Karpas-422 (cell line): ENCODE measurements around the gene NNMT. TPM values are rescaled to one million over a fixed set of nuclear protein-coding genes. Genes with fewer than 3 reads are reported as not detected.

ENCODE experiments used
- DNase-seq: peaks from one replicate; pipeline ENCODE4 v3.0.0-alpha.2; 2015
- H2AFZ ChIP-seq: fragments of 200-600 bp; sonication (generic); 2 replicates; pipeline ENCODE4 v1.6.1; 2014; ENCODE audit warnings: antibody characterized with exemption, low read length, mixed read lengths
- H3K27ac ChIP-seq: fragments of 200-600 bp; sonication (generic); 2 replicates; pipeline ENCODE4 v1.5.1; 2014; ENCODE audit warnings: mild to moderate bottlenecking, low read length, moderate library complexity
- H3K27me3 ChIP-seq: fragments of 200-600 bp; sonication (generic); 2 replicates; pipeline ENCODE4 v1.6.1; 2014; ENCODE audit warnings: low read length, mixed read lengths
- H3K36me3 ChIP-seq: fragments of 200-600 bp; sonication (generic); 2 replicates; pipeline ENCODE4 v1.6.1; 2014; ENCODE audit warnings: low read length, mixed read lengths; ENCODE audit not compliant: insufficient read depth
- H3K4me1 ChIP-seq: fragments of 200-600 bp; sonication (generic); 2 replicates; pipeline ENCODE4 v1.6.1; 2014; ENCODE audit warnings: mild to moderate bottlenecking, low read length, mixed read lengths
- H3K4me2 ChIP-seq: fragments of 200-600 bp; sonication (generic); 2 replicates; pipeline ENCODE4 v1.6.1; 2014; ENCODE audit warnings: low read length, low read depth, mild to moderate bottlenecking; ENCODE audit not compliant: poor library complexity, severe bottlenecking
- H3K4me3 ChIP-seq: fragments of 200-600 bp; sonication (generic); 2 replicates; pipeline ENCODE4 v1.5.1; 2014; ENCODE audit warnings: mild to moderate bottlenecking, antibody characterized with exemption, low read length, mixed read lengths
- H3K79me2 ChIP-seq: fragments of 200-600 bp; sonication (generic); 2 replicates; pipeline ENCODE4 v1.6.1; 2014; ENCODE audit warnings: mild to moderate bottlenecking, low read length, mixed read lengths
- H3K9ac ChIP-seq: fragments of 200-600 bp; sonication (generic); 2 replicates; pipeline ENCODE4 v1.6.0; 2014; ENCODE audit warnings: low read length
- H3K9me2 ChIP-seq: fragments of 200-600 bp; sonication (generic), shearing (Covaris generic); replicated peaks from 2 replicates; pipeline ENCODE4 v1.6.0; 2014; ENCODE audit warnings: mild to moderate bottlenecking, low read length, moderate library complexity; ENCODE audit not compliant: insufficient read depth
- H3K9me3 ChIP-seq: fragments of 300-700, 200-600 bp; sonication (generic); 2 replicates; pipeline ENCODE4 v1.6.1; 2014; ENCODE audit warnings: low read length, mixed read lengths
- H4K20me1 ChIP-seq: fragments of 200-600 bp; sonication (generic); 2 replicates; pipeline ENCODE4 v1.6.1; 2014; ENCODE audit warnings: mild to moderate bottlenecking, antibody characterized with exemption, low read length, low read depth; ENCODE audit not compliant: insufficient read depth
- total RNA-seq: library from RNA; depleted of rRNA; stranded (reverse); fragments of >200 nt; shearing (Covaris generic); gene quantifications from 2 replicates; pipeline ENCODE4 v1.2.3, GENCODE V29; 2014; ENCODE audit warnings: low replicate concordance; rRNA removed

Gene NNMT
- not detected in 2 replicates for total RNA-seq

DNA sequence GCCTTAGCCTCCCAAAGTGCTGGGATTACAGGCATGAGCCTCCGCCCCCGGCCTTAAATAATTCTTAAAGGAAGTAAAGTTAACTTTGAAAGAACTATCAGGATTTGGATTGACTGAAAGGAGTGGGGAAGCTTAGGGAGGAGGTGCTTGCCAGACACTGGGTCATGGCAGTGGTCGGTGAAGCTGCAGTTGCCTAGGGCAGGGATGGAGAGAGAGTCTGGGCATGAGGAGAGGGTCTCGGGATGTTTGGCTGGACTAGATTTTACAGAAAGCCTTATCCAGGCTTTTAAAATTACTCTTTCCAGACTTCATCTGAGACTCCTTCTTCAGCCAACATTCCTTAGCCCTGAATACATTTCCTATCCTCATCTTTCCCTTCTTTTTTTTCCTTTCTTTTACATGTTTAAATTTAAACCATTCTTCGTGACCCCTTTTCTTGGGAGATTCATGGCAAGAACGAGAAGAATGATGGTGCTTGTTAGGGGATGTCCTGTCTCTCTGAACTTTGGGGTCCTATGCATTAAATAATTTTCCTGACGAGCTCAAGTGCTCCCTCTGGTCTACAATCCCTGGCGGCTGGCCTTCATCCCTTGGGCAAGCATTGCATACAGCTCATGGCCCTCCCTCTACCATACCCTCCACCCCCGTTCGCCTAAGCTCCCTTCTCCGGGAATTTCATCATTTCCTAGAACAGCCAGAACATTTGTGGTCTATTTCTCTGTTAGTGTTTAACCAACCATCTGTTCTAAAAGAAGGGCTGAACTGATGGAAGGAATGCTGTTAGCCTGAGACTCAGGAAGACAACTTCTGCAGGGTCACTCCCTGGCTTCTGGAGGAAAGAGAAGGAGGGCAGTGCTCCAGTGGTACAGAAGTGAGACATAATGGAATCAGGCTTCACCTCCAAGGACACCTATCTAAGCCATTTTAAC, at the start of gene NNMT:
NNMT (plus strand) TSS at position 724 of the 929 bp plus-strand sequence; CDS start at position 882, 158 bp downstream.
- Histone ChIP-seq H3K9me3 (no peaks in the 10 kb centered on the region), H3K9me2 (no peaks in the 10 kb centered on the region), H4K20me1 (no peaks in the 10 kb centered on the region), H3K4me1 (no peaks in the 10 kb centered on the region), H3K79me2 (no peaks in the 10 kb centered on the region), H3K4me2 (no peak within 1 kb of the TSS), H3K4me3 (no peak within 1 kb of the TSS), H3K36me3 (no peaks in the 10 kb centered on the region), H3K9ac (no peak within 1 kb of the TSS), H3K27me3 (no peaks in the 10 kb centered on the region), H3K27ac (no peak within 1 kb of the TSS), H2AFZ (no peak within 1 kb of the TSS)
- no peak for DNase-seq

DNA sequence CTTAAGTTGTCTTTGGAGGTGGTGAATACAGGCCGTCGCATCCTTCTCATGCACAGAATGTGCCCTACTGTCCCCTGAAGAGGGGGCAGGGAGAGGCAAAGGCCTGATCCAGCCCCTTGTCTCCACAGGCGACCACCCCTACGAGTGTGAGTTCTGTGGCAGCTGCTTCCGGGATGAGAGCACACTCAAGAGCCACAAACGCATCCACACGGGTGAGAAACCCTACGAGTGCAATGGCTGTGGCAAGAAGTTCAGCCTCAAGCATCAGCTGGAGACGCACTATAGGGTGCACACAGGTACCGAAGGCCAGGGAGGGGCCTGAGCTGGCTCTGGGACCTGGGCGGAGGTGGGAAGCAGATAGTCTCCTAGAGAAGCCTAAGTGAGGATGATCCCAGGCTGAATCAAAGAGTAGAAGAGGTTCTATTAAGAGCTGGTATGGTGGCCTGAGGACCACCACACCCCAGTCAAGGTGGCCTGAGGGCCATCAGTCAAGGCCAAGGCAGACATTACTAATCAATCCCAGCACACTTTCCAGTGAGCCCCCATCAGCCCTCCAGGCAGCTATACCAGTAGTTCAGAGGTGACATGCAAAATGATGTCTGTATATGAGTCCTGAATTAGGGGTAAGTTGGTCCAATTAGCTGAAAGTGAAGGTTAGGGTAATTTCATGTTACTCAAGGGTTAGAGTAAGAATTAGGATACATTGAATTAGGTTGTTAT, 49.0 kb upstream of the NNMT start:
- H3K4me2 ChIP-seq = no peak overlapping the region
- H3K27me3 ChIP-seq = no peaks in the 10 kb centered on the region
- no peaks in the 10 kb centered on the region for H3K9me3 ChIP-seq
- H3K36me3 ChIP-seq = no peaks in the 10 kb centered on the region
- no peak for DNase-seq
- H3K27ac ChIP-seq = no peak overlapping the region
- no peak overlapping the region for H3K4me3 ChIP-seq
- no peaks in the 10 kb centered on the region for H4K20me1 ChIP-seq
- no peak overlapping the region for H3K9ac ChIP-seq
- H3K79me2 ChIP-seq = no peaks in the 10 kb centered on the region
- no peaks in the 10 kb centered on the region for H3K9me2 ChIP-seq
- H3K4me1 ChIP-seq = no peaks in the 10 kb centered on the region
- no peak overlapping the region for H2AFZ ChIP-seq

DNA sequence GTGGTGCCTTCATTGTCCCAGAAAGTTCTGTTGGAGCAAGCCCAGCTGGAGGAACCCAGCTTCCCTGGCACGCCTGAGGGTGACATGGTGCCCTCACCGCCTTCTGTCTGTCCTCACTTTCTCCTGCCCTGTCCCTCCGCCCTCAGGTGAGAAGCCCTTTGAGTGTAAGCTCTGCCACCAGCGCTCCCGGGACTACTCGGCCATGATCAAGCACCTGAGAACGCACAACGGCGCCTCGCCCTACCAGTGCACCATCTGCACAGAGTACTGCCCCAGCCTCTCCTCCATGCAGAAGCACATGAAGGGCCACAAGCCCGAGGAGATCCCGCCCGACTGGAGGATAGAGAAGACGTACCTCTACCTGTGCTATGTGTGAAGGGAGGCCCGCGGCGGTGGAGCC, 46.0 kb upstream of the NNMT start:
- Histone ChIP-seq H3K4me3 (no peak overlapping the region), H3K27ac (no peak overlapping the region), H4K20me1 (no peaks in the 10 kb centered on the region), H3K9me3 (no peaks in the 10 kb centered on the region), H3K9ac (no peak overlapping the region), H3K36me3 (no peaks in the 10 kb centered on the region), H2AFZ (no peak overlapping the region), H3K27me3 (no peaks in the 10 kb centered on the region), H3K79me2 (no peaks in the 10 kb centered on the region), H3K4me1 (no peaks in the 10 kb centered on the region), H3K4me2 (no peak overlapping the region), H3K9me2 (no peaks in the 10 kb centered on the region)
- DNase-seq = no peak

DNA sequence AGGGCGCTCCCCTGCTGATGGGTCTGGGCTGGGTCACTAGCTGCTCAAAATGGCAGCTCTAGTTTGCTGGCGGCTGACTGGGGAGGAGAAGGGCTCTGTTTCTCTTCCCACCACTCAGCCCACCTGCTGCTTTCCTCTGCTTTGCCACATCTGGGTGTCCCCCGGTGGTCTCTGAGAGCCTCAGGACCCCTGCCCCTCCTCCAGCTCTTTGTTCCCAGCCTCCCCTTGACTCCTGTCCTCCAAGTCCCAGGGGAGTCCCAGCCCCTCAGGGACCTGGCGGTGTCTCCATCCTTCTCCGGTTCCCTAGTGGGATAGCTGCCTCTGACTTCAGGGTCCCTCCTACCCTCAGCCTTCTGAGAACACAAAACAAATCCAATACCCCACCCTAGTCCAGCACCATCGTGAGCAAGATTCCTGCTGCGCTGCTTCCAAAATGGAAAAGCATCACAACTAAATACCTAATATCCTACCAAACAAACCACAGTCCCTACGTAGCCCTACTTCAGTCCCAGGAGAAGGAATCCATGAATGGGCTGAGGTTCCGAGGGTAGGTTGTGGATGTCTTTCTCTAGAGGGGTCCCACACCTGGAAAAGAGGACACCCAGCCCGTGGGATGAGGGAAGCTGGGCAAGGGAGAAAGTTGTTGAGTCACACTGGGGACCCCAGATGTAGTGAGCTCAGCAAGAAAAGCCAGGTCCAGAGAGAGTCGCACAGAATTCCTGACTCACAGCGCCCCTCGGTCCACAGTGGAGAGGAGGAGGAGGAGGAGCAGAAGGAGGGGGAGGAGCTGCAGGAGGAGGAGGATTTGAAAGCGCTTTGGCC, 45.0 kb upstream of the NNMT start:
- Histone ChIP-seq H3K4me3 (no peak overlapping the region), H3K9ac (no peak overlapping the region), H3K27me3 (no peaks in the 10 kb centered on the region), H3K27ac (no peak overlapping the region), H3K79me2 (no peaks in the 10 kb centered on the region), H2AFZ (no peak overlapping the region), H3K9me2 (no peaks in the 10 kb centered on the region), H3K4me1 (no peaks in the 10 kb centered on the region), H4K20me1 (no peaks in the 10 kb centered on the region), H3K9me3 (no peaks in the 10 kb centered on the region), H3K36me3 (no peaks in the 10 kb centered on the region), H3K4me2 (no peak overlapping the region)
- DNase-seq = no peak

GRCh38 chr11:114251815-114252337, 44.3 kb upstream of the NNMT start:
- no peaks in the 10 kb centered on the region for H3K79me2 ChIP-seq
- no peak overlapping the region for H3K27ac ChIP-seq
- H3K4me1 ChIP-seq = no peaks in the 10 kb centered on the region
- no peaks in the 10 kb centered on the region for H4K20me1 ChIP-seq
- H3K36me3 ChIP-seq = no peaks in the 10 kb centered on the region
- no peak for DNase-seq
- H3K9ac ChIP-seq = no peak overlapping the region
- no peak overlapping the region for H3K4me3 ChIP-seq
- no peaks in the 10 kb centered on the region for H3K9me2 ChIP-seq
- no peak overlapping the region for H3K4me2 ChIP-seq
- no peaks in the 10 kb centered on the region for H3K27me3 ChIP-seq
- H3K9me3 ChIP-seq = no peaks in the 10 kb centered on the region
- no peak overlapping the region for H2AFZ ChIP-seq

DNA sequence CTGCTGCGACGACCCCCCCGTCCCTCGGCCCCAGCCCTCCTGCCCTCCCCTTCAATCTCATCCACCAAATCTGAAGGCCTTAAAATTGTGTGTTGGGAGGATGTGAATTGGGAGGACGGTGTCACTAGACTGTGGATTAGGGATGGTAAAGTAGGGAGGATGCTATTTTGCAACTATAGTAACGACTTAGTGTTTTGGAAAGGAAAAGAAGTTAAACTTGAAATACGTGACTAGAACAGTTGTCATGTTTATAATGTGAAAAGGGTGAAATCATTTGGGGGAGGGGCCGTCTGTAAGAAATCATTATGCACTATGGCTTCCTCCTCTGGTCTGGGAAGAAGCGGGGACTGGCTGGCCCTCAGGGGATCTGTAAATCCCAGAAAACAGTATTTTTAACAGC, 43.4 kb upstream of the NNMT start:
- no peak for DNase-seq
- no peak overlapping the region for H3K4me2 ChIP-seq
- H3K79me2 ChIP-seq = no peaks in the 10 kb centered on the region
- H2AFZ ChIP-seq = no peak overlapping the region
- no peaks in the 10 kb centered on the region for H3K27me3 ChIP-seq
- no peak overlapping the region for H3K4me3 ChIP-seq
- H3K4me1 ChIP-seq = no peaks in the 10 kb centered on the region
- no peak overlapping the region for H3K27ac ChIP-seq
- no peak overlapping the region for H3K9ac ChIP-seq
- H3K9me3 ChIP-seq = no peaks in the 10 kb centered on the region
- no peaks in the 10 kb centered on the region for H3K9me2 ChIP-seq
- no peaks in the 10 kb centered on the region for H4K20me1 ChIP-seq
- H3K36me3 ChIP-seq = no peaks in the 10 kb centered on the region

- Histone ChIP-seq H3K36me3 (no peaks in the 10 kb centered on the region), H3K9me3 (no peaks in the 10 kb centered on the region), H3K27me3 (no peaks in the 10 kb centered on the region), H3K4me2 (no peak overlapping the region), H3K4me1 (peaks cover 2% of the 10 kb centered on the region), H3K27ac (no peak overlapping the region), H4K20me1 (no peaks in the 10 kb centered on the region), H3K9me2 (no peaks in the 10 kb centered on the region), H3K4me3 (no peak overlapping the region), H3K9ac (no peak overlapping the region), H2AFZ (no peak overlapping the region), H3K79me2 (no peaks in the 10 kb centered on the region)
- no peak for DNase-seq
Observed at GRCh38 chr11:114253771-114254170, 42.4 kb upstream of the NNMT start.
